Type B pancreatic cell (in vitro differentiated cells): ENCODE data around the gene RHOBTB3. TPM values are rescaled to one million over a fixed set of nuclear protein-coding genes. Genes with fewer than 3 reads are reported as not detected.
"Not testable (repeated sequence)": the region's sequence is repeated elsewhere in the genome, so short reads cannot be mapped to it uniquely, and the experiment has no call there.

Source experiments
- DNase-seq: peaks from one replicate; pipeline ENCODE4 v3.0.0; 2021; ENCODE audit warnings: mixed read lengths; ENCODE audit not compliant: unreplicated experiment; ENCODE audit errors: extremely low spot score
- H3K27ac Mint-ChIP-seq: 2 replicates; pipeline ENCODE4 v1.8.0; 2021; ENCODE audit warnings: mild to moderate bottlenecking, mixed read lengths
- H3K27me3 Mint-ChIP-seq: 2 replicates; pipeline ENCODE4 v1.8.0; 2021; ENCODE audit warnings: mixed read lengths
- H3K36me3 Mint-ChIP-seq: 2 replicates; pipeline ENCODE4 v1.8.0; 2021; ENCODE audit warnings: mixed read lengths
- H3K4me1 Mint-ChIP-seq: one replicate; pipeline ENCODE4 v1.8.0; 2021; ENCODE audit warnings: mixed read lengths; ENCODE audit not compliant: unreplicated experiment
- H3K4me3 Mint-ChIP-seq: 2 replicates; pipeline ENCODE4 v1.8.0; 2021; ENCODE audit warnings: mild to moderate bottlenecking, mixed read lengths
- H3K9me3 Mint-ChIP-seq: 2 replicates; pipeline ENCODE4 v1.8.0; 2021; ENCODE audit warnings: mixed read lengths
- CTCF ChIP-seq: fragments of 200-600 bp; sonication (generic); conservative IDR thresholded peaks from 2 replicates; pipeline ENCODE4 v1.5.0; 2021; ENCODE audit warnings: antibody characterized with exemption, mild to moderate bottlenecking
- total RNA-seq: library from RNA; stranded (reverse); gene quantifications from 2 replicates; pipeline ENCODE4 v1.2.1, GENCODE V29; 2021; ENCODE audit warnings: low replicate concordance

RHOBTB3 gene
- total RNA-seq, 1 donor from 2014 or later, result 76.3 TPM

GRCh38 chr5:95690333-95690732 lies 40.8 kb upstream of the RHOBTB3 start:
- TF ChIP-seq CTCF, result no peak
- Mint-ChIP-seq H3K27ac (no peak overlapping the region), H3K4me3 (no peak overlapping the region), H3K27me3 (no peaks in the 10 kb centered on the region), H3K9me3 (no peaks in the 10 kb centered on the region), H3K4me1 (no peaks in the 10 kb centered on the region), H3K36me3 (no peaks in the 10 kb centered on the region)
- no peak for DNase-seq

- Mint-ChIP-seq H3K36me3 (no peaks in the 10 kb centered on the region), H3K9me3 (no peaks in the 10 kb centered on the region), H3K4me1 (peaks cover 9% of the 10 kb centered on the region), H3K27me3 (no peaks in the 10 kb centered on the region), H3K27ac (peak overlapping the region; percentile 19), H3K4me3 (peak overlapping the region; percentile 30)
- no peak for DNase-seq
- no peak for TF ChIP-seq CTCF
Observed at GRCh38 chr5:95697781-95698681, 33.1 kb upstream of the RHOBTB3 start.

DNA sequence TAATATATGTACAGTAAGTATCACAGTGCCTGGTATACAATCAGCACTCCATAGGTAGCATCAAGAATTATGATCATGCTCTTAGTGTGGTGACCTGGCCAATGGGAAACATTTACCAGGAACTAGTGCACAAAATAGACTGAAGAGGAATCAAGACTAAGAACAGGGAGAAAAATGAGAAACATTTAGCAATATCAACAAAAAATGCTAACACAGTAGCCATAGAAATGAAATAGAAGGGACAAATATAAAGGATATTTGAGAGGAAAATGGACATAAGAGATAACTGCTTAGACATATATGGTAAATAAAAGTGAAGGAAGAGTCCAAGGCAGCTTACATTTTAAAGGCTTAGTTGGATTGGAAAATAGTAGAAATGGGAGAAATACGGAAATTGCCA lies 31.8 kb upstream of the RHOBTB3 start:
- Mint-ChIP-seq H3K27ac (no peak overlapping the region), H3K4me1 (peaks cover 9% of the 10 kb centered on the region), H3K4me3 (no peak overlapping the region), H3K9me3 (no peaks in the 10 kb centered on the region), H3K36me3 (no peaks in the 10 kb centered on the region), H3K27me3 (no peaks in the 10 kb centered on the region)
- no peak for DNase-seq
- TF ChIP-seq CTCF, result no peak

- no peak overlapping the region for H3K27ac Mint-ChIP-seq
- H3K4me1 Mint-ChIP-seq, result peaks cover 9% of the 10 kb centered on the region
- H3K27me3 Mint-ChIP-seq, result no peaks in the 10 kb centered on the region
- TF ChIP-seq CTCF, result no peak
- no peaks in the 10 kb centered on the region for H3K36me3 Mint-ChIP-seq
- no peak overlapping the region for H3K4me3 Mint-ChIP-seq
- H3K9me3 Mint-ChIP-seq, result no peaks in the 10 kb centered on the region
- no peak for DNase-seq
Observed at GRCh38 chr5:95701074-95701473, 30.1 kb upstream of the RHOBTB3 start.

DNA sequence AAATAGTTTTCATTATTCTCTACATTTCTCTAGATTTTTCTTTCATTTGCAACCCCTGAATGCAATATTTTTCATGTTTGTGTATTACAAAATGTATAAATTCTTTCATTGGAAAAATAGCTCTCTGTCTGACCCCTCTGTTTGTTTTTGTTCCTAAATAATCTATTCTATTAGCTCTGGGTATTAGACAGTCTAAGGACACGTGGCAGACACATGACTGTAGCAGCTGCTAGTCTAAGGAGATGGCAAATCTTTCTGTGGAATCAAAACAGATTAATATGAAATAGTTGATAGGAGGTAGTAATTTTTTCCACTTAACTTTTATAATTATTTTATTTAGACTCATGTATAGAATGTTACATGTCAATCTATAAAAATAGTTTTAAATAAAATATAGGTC lies 27.0 kb upstream of the RHOBTB3 start:
- H3K4me3 Mint-ChIP-seq, result no peak overlapping the region
- H3K36me3 Mint-ChIP-seq, result no peaks in the 10 kb centered on the region
- no peak for DNase-seq
- TF ChIP-seq CTCF, result no peak
- H3K9me3 Mint-ChIP-seq, result no peaks in the 10 kb centered on the region
- H3K27ac Mint-ChIP-seq, result no peak overlapping the region
- no peaks in the 10 kb centered on the region for H3K4me1 Mint-ChIP-seq
- no peaks in the 10 kb centered on the region for H3K27me3 Mint-ChIP-seq

DNA sequence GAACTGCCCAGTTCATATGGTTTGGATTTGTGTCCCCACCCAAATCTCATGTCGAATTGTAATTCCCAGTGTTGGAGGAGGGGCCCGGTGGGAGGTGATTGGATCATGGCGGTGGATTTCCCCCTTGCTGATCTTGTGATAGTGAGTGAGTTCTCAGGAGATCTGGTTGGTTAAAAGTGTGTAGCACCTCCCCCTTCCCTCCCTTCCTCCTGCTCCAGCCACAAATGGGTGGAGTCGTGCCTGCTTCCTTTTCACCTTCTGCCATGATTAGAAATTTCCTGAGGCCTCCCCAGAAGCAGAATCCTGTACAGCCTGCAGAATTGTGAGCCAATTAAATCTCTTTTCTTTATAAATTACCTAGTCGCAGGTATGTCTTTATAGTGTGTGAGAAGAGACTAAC lies 24.9 kb upstream of the RHOBTB3 start:
- H3K4me1 Mint-ChIP-seq, DNase-seq, H3K27ac Mint-ChIP-seq, H3K36me3 Mint-ChIP-seq, H3K27me3 Mint-ChIP-seq, H3K4me3 Mint-ChIP-seq, H3K9me3 Mint-ChIP-seq: not testable (repeated sequence)
